ENCODE data around the gene PARG.
"Not testable (repeated sequence)": the region's sequence is repeated elsewhere in the genome, so short reads cannot be mapped to it uniquely, and the experiment has no call there.

DNA sequence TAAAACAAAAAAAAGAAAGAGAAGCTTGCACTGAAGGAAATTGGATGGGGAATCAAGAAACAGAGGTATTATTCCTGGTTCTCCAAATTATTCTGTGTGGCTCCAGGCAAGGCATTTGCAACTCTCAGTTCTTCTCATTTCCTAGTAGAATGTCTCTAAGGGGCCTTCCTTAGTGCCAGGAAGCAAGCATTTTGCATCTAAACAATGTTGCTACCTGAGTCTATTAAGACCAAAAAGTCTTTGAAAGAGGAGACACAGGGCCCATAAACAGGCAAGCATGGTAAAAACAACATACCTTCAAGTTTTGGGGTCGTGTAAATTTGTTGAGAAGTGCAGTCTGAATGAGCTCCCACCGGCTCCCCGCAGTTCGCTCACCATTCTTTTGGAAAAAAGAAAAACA, 19.8 kb downstream of the PARG start:
- TF ChIP-seq, protein P1, sequence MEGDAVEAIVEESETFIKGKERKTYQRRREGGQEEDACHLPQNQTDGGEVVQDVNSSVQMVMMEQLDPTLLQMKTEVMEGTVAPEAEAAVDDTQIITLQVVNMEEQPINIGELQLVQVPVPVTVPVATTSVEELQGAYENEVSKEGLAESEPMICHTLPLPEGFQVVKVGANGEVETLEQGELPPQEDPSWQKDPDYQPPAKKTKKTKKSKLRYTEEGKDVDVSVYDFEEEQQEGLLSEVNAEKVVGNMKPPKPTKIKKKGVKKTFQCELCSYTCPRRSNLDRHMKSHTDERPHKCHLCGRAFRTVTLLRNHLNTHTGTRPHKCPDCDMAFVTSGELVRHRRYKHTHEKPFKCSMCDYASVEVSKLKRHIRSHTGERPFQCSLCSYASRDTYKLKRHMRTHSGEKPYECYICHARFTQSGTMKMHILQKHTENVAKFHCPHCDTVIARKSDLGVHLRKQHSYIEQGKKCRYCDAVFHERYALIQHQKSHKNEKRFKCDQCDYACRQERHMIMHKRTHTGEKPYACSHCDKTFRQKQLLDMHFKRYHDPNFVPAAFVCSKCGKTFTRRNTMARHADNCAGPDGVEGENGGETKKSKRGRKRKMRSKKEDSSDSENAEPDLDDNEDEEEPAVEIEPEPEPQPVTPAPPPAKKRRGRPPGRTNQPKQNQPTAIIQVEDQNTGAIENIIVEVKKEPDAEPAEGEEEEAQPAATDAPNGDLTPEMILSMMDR (IDR thresholded peaks at IDR 0.05; ENCODE audit: low read depth, low read length) = not testable (repeated sequence)
- not testable (repeated sequence) for TF ChIP-seq POLR2A (IDR thresholded peaks at IDR 0.05; ENCODE audit: extremely low read depth, insufficient read length)
